T1000 (cell line): ENCODE measurements around the gene ETFA.

Experiments used
- DNase-seq: peaks from one replicate; lab custom pipeline; 2025; ENCODE audit warnings: mixed read lengths; lab: John Stamatoyannopoulos, UW

ETFA gene

DNA sequence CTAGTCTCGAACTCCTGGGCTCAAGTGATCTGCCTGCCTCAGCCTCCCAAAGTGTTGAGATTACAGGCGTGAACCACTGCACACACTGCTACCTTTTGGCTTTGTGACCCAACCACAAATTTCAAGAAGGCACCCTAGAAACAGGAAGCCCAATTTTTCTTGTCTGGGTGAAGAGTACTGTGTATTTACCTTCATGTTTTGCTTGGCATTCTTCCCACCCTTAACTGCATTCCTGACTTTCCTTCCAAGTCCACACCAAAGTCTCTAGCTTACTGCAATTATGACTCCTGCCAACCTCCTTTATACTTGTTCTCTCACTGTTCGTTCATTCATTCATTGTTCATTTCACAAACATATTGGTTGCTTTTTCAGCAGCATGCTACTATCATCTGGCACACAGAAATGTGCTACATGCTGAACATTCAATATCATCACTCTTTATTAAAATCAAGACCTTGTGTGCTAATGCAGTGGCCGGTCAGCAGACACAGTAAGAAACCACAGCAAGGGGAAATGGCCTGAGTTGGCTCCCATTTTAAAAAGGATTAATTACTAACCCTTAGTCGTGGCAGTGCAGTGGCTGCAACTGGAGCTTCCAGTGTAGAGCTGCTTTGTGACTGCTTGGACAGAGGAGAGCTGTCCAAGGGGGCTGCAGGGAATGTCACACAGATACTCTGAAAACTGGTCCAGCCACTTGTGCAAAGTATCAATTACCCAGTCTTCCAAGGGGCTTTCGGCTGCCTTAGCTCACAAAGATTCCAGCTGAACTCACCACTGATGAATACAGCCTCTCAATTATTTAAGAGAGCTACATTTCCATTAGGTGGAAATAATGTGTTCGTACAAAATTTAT lies 94.0 kb downstream of the ETFA start:
- no peak for DNase-seq

DNA sequence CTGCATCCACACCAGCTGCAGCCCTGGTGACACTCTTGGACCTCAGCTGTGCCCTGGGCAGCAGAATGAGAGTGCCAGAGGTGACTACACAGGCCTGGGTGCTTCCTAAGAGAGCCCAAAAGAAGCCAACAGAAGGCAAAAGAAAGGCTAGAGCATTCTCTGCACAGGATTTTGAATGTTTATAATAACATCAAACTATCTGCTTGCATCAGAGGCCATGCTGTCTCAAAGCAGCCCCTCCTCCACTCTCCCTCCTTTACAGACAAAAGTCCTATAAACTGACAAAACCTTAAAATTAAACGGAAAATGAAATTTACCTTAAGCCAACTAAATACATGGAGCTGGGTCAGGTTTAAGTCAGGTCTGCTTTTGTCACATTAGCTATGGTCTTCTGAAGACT lies 95.6 kb downstream of the ETFA start:
- no peak for DNase-seq

DNA sequence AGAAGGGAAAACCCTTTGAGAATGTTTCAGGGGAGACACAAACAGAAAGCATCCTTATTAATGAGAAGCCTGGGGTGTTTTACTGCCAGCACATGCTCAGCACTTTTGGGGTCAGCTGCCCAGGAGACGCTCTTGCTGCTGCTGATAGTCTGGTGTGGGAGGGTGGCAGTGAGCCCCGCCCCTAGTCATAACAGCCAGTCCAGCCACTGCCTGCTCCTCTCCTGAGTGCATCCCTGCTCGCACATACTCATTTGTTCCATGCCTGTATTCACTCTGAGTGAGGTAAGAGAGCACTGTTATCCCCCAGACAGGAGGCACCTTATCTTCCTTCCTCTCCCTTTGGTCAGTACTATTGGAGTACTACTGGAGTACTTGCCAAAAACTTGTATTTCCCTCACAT lies 101.3 kb downstream of the ETFA start:
- no peak for DNase-seq

DNA sequence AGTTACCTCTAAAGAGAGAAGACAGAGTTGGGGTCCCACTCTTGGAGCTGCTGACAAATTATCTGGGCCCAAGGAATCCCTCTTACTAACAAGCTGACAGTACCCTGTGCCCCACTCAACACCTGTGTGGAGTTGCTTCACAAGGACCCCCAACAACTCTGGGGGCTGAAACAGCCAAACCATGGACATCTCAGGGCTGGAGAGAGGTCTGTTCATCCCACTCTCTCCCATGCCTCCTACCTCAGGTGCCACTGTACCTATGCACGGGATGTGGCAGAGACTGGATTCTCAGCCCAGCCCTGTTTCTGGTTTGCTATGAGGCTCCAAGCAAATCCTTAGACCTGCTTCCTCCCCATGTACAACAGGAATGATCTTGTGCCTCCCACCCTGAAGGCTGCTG lies 101.7 kb downstream of the ETFA start:
- DNase-seq: no peak

DNA sequence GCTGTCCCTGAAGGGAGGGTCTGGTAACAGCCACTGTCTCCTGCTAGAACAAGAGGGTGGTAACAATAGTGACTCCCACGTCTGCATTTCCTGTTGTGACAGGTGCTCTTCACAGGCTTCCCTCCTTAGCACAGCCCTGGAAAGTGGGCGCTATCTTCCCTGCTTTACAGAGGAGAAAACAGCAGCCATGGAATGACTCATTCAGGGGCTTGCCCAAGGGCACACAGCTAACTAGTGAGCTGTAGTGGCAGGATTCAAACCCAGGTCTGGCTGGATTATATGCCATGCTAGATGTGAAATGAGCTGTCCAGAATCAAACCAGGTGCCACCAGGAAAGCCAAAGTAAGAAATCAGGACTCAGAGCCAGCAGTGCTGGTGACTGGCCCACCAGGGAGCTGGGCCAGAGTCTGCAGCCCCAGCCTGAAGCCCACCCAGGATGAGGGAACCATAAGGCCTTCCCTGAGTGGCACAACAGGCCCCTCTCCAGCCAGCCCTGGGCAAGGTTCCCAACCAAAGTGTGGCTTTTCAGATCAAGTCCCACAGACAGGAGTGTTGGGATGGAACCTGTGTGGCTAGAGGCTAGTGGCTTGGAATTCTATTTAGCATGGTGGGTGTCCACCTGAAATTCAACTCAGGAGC lies 102.4 kb downstream of the ETFA start:
- no peak for DNase-seq

DNA sequence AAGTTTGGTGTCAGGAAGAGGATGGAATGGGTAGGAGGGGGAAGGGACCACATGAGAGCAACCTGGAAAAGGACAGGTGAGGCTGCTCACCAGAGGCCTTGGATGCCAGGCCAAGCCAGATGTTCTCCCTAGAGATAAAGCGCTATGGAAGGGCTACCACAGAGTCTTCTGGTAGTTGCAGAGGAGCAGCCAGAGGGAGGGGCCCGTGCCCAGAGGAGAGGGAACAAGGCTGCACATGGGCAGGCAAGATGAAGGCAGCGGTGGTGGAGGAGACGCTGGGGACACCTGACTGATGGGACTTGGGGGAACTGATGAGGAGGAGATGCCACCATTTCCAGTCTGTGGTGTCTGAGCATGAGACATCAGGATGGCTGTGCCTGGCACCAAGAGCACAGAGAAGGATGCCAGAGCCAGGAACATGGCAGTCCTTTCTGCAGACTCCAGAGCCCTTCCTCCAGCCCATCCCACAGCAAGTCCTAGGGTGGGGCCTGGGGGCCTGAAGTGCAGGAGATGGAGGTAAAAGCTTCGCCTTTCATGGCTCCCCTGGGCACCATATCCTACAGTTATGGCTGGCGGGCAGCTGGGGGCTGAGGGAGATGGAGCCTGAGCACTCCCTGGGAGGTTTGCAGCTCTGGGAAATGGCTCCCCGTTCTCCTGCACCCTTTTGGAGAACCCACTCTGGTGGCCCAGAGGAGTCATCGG lies 103.0 kb downstream of the ETFA start:
- no peak for DNase-seq

DNA sequence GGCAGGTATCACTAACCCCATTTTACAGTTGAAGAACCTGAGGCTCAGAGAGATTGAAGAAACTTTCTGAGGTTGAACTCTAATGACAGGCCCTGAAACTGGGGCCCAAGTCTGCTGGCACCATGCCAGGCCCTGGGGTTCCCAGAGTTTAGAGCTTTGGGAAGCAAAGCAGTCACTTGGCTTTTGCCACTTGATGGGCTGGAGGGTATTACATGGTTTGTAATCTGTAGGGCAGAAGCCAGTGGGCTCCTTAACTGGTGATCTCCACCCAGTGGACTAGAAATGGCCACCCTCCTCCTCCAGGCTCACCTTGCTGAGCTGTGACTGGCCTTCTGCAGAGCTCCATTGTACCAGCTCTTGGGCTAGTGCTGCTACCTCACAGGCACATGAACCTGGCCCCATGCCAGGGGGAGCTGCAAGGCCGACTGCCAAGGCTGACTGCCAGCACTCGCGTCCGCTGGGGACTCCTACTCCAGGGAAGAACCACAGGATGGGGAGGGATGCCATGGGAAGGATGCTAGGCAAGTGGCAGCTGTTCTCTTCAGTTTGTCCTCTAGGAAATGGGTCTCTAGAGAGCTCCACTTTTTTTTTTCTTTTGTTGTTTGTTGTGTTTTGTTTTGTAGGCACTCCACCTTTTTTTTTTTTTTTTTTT lies 104.8 kb downstream of the ETFA start:
- no peak for DNase-seq

DNA sequence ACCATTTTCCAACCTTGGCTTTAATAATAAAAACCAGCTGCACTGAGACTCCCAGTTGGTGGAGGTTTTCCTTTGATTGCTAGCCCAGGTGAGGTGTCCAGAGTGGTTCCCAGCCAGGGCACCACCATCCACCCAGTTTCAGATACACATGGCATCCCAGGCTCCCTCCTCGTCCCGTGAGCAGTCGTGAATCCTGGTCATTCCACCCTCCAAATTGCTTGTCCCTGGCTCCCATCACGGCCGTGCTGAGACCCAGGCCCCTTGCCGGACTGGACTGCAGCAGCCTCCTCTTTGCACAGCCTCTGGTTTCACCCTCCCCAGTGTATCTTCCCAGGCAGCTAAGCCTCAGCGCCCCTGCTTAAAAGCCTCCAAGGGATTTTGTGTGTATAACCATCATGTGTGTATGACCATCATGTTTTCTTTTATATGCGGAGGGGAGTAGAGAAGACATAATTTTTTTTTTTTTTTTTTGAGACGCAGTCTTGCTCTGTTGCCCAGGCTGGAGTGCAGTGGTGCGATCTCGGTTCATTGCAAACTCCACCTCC lies 106.3 kb downstream of the ETFA start:
- DNase-seq: no peak

DNA sequence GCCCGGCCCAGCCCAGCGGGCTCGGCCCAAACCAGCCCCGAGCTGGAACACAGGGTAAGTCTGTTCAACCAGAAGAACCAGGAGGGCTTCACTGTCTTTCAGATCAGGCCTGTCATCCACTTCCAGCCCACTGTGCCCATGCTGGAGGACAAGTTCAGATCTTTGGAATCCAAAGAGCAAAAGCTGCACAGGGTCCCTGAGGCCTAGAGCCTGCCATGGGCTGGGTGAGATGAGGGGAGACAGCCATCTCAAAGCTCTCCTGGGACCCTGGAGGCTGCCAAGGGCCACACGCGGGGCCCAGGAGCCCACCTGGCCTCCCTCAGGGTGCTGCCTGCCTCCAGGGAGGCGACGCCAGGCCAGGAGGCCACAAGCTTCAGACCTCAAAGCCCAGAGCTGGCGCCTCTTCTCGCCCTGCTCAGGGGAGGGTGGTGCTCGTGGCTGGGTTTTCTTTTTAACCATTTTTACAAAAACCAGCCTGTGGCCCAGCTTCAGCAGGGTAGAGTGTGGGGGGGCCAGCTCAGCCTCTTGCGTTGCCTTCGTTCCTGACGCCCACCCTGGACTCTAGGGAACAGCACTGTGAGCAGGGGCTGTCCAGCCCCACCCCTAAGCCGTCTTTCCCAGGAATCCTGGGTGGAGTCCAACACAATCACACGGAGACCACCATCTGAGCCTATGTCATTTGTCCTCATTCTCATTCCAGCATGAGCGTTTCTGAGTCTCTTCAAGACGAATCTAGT lies 107.0 kb downstream of the ETFA start:
- no peak for DNase-seq

DNA sequence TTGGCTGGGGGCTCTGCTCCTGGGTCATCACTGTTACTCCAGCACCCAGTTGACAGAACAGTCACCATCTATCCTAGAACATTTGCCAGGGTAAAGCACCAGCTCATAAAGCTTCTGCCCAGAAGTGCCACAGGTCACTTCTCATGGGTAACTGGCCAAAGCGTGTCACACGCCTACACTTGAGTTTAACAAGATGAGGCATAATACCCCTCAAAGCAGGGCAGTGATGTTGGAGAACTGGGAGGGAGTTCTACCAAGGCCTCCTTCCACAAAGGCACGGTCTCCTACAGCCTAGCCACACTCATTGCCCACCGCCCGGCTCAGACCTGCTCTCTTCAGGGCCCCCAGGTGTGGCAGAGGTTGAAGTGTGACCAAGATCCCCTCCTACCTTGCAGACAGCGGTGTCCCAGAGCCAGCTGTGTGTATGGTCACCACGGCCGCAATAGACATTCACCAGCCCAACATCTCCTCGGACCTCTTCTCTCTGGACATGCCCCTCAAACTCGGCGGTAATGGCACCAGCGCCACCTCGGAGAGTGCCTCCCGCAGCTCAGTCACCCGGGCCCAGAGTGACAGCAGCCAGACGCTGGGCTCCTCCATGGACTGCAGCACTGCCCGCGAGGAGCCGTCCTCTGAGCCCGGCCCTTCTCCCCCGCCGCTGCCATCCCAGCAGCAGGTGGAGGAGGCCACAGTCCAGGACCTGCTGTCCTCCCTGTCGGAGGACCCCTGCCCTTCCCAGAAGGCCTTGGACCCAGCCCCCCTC lies 107.7 kb downstream of the ETFA start:
- no peak for DNase-seq

DNA sequence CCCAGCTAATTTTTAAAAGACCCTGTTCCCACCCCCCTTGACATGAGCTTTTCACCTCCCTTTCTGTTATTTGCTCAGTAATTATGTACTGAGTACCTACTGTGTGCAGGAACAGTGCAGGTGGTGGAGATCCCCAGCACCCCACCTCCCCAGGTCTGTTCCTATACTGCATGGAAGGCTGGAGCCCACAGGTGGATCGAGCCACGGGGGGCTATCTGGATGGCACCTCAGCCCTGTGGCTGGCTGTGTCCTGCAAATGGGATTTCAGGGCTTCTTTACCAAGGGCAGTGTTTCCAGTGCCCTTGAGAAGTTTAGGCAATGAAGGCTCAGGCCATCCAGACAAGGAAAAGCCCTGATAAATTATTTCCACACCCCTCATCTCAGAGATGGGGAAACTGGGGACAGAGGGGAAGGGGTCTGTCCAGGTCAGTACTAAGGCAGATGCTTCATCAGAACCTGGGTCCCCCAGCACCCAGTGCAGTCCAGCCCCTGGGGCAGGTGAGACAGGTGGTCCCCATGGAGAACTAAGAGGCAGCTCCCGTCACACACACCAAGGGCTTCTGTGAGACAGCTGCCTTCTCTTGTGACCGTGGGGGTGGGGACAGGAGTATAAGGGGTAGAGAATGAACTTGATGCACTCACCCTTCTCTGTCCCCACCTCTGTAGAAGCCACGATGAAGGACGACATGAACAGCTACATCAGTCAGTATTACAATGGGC lies 109.6 kb downstream of the ETFA start:
- no peak for DNase-seq

DNA sequence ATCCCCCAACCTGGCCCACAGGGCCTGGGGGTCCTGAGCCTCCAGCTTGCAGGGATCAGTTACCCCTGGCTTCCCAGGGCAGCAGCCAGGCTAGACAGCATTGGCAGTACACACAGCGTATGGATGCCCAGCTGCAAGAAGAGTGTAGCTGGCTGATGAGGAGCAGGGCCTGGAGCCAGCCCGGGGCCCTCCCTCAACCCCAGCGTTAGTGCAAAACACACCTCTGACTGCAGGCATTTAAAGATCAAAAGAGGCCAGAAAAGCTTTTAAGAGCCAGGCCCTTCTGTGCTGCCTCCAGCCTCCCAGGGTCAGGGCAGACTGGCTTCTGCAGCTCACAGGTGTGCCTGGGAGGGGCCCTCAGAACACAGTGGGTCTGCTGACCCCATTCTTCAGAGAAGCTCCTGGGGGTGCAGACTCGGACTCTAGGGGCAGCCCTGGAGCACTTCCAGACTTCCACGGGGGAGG lies 110.6 kb downstream of the ETFA start:
- no peak for DNase-seq

DNA sequence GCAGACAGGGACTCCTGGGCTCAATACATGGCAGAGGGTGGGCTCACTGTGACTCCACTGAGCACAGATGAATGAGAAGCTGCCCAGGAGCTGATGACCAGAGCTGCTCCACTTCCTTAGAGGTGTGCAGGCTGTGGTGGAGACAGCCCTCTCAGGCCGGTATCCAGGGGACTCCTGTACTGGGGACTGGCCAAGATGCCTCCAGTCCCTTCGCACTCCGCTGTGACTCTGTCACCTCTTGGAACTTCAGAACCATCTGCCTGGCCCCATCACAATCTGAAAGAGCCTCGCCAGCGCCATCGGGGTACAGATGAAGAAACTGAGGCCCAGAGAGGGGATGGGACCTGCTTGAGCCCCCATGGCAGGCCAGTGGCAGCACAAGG lies 111.2 kb downstream of the ETFA start:
- DNase-seq: no peak

DNA sequence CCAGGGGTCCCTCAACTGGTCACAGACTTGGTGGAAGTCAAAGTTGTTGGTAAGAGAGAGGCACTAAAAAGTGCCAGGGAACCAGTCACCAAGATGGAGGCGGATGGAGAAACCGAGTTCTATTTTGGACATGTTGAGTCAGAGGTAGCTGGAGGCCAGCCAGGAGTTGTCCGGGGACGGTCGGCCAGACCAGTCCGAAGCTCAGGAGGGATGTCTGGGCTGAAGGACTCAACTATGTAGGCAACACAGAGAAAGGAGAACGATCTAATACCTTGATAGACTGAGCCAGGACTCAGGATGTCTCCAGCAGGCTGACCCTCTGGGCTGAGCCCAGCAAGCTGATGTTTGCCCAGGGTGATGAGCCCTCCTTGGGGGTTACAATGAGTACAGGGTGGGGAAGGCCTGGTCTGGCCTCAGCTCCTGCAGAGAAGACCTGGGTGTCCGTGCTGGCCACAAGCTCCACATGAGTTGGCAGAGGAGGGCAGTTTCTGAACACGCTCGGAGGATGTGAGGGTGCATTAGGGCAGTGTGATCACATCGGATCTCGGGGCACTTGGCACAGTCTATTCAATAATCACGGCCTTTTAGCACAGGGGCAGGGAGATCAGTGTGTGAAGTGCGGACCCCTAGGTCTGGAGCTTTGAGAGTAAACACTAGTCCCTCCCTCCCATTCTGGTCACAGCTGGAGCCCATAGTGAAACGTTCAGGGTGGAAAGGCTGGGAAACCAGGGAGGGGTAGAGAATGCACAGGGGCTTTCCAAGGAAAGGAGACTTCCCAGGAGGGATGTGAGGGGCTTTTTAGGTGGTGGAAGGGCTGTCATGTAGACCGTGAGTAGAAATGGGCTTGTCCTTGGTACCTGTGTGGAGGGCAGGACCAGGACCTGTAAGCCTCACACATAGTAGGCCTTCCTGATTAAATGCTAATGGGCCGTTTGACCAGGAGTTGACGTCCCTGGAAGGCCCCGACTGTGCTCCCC lies 111.9 kb downstream of the ETFA start:
- no peak for DNase-seq

DNA sequence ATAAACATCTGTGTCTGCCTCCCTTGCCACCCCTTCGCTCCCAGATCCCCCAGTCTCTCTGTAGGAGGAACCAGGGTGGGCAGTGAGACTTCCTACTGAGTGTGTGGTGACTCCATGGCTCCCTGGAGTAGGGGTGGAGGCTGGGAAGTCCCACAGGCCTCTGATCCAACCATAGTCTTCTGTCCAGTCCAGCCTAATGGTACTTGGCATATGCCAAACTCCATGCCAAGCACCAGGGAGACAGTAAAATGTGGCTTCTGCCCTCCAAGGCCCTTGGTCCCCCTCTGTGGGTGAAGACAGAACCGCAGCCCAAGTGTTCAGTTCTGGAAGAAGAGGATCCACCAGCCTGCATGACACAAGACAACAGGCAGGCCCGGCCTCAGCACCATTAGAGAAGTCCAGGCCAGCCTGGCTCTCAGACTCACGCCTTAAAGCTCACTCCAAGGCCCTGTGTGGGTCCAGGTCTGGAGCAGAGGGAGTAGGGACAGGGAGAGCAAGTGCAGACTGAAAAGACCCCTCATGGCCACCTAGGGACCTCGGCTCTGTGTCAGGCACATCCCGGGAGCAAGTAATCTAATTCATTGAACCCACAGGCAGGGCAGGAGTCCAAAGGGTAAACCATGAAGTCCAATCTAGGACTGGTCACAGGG lies 112.7 kb downstream of the ETFA start:
- DNase-seq: no peak

DNA sequence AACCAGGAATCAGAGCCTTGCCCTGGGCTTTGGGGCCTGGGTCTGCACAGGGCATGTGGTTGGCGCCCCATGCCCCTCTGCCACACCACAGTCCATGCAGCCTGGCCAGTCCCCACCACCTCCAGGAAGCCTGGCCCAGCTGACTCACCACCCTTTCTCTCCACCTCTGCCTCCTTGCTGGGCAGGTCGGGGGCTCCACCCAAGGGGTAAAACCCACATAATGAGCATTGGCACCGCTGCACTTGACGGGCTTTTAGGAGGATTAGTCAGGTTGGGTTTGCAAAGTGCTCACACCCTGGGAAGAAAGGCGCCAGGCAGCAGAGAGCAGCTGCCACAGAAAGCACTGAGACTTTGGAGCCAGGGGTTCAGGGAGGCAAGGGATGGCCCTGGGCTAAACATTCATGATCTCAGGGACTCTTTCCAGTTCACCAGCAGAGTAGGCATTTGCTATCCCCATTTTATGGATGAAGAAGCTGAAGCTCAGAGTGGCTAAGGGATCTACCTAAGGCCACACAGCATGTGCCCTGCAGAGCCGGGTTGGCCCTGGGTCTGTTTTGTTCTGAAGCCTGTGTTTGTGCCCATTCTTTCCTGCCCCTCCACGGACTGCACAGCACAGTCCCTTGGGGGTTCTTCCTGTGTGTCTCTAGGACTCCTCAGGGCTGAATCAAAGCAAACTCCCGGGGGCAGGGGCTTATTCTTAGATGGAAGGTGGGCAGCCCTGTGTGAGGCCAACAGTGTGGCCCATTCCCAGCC lies 113.4 kb downstream of the ETFA start:
- DNase-seq: no peak
